Smooth muscle cell (in vitro differentiated cells): ENCODE measurements around the gene RPL18. TPM values are rescaled to one million over a fixed set of nuclear protein-coding genes. Genes with fewer than 3 reads are reported as not detected.
"Not testable (repeated sequence)": the region's sequence is repeated elsewhere in the genome, so short reads cannot be mapped to it uniquely, and the experiment has no call there.

Experiments
- DNase-seq: peaks from one replicate; lab custom pipeline; 2025; ENCODE audit not compliant: unreplicated experiment; lab: John Stamatoyannopoulos, UW
- H2AFZ ChIP-seq: fragments of 200-600 bp; sonication (generic); 2 replicates; pipeline ENCODE4 v1.6.0; 2016; ENCODE audit warnings: antibody characterized with exemption, low read depth, mild to moderate bottlenecking
- H3F3A ChIP-seq: fragments of 200-600 bp; sonication (generic); 2 replicates; pipeline ENCODE4 v1.6.0; 2017; ENCODE audit warnings: antibody characterized with exemption, low read depth
- H3K27ac ChIP-seq: fragments of 200-600 bp; sonication (generic); 2 replicates; pipeline ENCODE4 v1.5.1; 2016; ENCODE audit warnings: low read depth, mild to moderate bottlenecking
- H3K27me3 ChIP-seq: fragments of 200-600 bp; sonication (generic); 2 replicates; pipeline ENCODE4 v1.6.1; 2016; ENCODE audit warnings: low read depth, mild to moderate bottlenecking
- H3K36me3 ChIP-seq: fragments of 200-600 bp; sonication (generic); 2 replicates; pipeline ENCODE4 v1.5.1; 2016; ENCODE audit warnings: low read depth
- H3K4me1 ChIP-seq: fragments of 200-600 bp; sonication (generic); 2 replicates; pipeline ENCODE4 v1.5.1; 2016; ENCODE audit warnings: low read depth
- H3K4me2 ChIP-seq: fragments of 200-600 bp; sonication (generic); 2 replicates; pipeline ENCODE4 v1.6.0; 2016; ENCODE audit warnings: mild to moderate bottlenecking
- H3K4me3 ChIP-seq: fragments of 200-600 bp; sonication (generic); 2 replicates; pipeline ENCODE4 v1.5.1; 2016; ENCODE audit warnings: mild to moderate bottlenecking
- H3K79me2 ChIP-seq: fragments of 200-600 bp; sonication (generic); 2 replicates; pipeline ENCODE4 v1.6.0; 2016; ENCODE audit warnings: low read depth, mild to moderate bottlenecking
- H3K9ac ChIP-seq: fragments of 200-600 bp; sonication (generic); 2 replicates; pipeline ENCODE4 v1.6.0; 2016; ENCODE audit warnings: low read depth
- H3K9me3 ChIP-seq: fragments of 200-600 bp; sonication (generic); replicated peaks from 2 replicates; pipeline ENCODE4 v1.5.1; 2016; ENCODE audit warnings: low read depth
- H4K20me1 ChIP-seq: fragments of 200-600 bp; sonication (generic); 2 replicates; pipeline ENCODE4 v1.6.0; 2016; ENCODE audit warnings: low read depth
- WGBS: methylation state at CpG from one replicate; pipeline ENCODE4 v1.1.7; 2016; ENCODE audit warnings: low lambda C conversion rate; 5-methylcytosine and 5-hydroxymethylcytosine counted together
- polyA plus RNA-seq: library from polyadenylated mRNA; unstranded; fragments of >200 nt; fragmentation: Nextera tagmentation; extraction: Ambion mirVana; gene quantifications from 2 replicates; pipeline ENCODE4 v1.2.1, GENCODE V29; 2016
- total RNA-seq: library from RNA; depleted of rRNA; stranded (reverse); fragments of >200 nt; gene quantifications from 2 replicates; pipeline ENCODE4 v1.2.3, GENCODE V29; 2014
- TF ChIP-seq, protein P1 (sequence below): fragments of 200-600 bp; sonication (generic); IDR thresholded peaks from 2 replicates; pipeline ENCODE4 v1.5.1; 2017; ENCODE audit warnings: borderline replicate concordance, mild to moderate bottlenecking, antibody characterized with exemption; ENCODE audit not compliant: insufficient read depth, poor library complexity, severe bottlenecking

The RPL18 gene
- total and polyA plus RNA-seq, 2 experiments from 2014 or later = 666 to 1,519 TPM

DNA sequence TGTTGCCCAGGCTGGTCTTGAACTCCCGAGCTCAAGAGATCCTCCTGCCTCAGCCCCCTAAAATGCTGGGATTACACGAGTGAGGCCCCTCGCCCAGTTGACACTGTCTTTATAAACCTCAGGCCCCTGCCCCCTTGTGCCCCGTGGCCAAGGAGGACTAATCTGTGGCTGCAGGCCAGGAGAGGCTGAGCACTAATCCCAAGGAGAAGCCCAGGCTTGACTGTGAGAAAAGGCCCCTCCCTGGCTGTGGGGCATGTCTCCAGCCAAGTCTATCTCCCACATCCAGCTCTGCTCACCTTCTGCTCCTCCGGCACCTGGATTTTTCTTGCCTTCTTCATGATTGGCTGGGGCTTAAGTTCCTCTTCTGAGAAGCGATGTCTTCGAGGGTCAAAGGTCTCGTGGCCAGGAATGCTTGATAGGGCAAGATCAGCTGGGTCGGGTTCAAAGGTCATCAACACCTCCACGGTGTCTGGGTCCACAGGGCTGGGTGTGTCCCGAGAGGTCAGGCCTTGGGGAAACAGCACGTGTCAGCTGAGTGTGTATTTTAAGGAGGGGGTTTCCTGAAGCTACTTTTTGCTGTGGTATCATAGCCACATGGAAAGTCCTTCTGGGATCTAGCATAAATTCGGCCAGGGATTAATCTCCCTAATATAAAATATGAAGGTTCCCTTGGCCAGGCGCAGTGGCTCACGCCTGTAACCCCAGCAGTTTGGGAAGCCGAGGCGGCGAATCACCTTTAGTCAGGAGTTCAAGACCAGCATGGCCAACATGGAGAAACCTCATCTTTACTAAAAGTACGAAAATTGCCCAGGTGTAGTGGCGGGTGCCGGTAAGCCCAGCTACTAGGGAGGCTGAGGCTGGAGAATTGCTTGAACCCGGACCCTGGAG, 14.4 kb upstream of the RPL18 start:
- H3K9me3 ChIP-seq = no peaks in the 10 kb centered on the region
- peaks cover 10% of the 10 kb centered on the region for H3F3A ChIP-seq
- TF ChIP-seq, protein P1, sequence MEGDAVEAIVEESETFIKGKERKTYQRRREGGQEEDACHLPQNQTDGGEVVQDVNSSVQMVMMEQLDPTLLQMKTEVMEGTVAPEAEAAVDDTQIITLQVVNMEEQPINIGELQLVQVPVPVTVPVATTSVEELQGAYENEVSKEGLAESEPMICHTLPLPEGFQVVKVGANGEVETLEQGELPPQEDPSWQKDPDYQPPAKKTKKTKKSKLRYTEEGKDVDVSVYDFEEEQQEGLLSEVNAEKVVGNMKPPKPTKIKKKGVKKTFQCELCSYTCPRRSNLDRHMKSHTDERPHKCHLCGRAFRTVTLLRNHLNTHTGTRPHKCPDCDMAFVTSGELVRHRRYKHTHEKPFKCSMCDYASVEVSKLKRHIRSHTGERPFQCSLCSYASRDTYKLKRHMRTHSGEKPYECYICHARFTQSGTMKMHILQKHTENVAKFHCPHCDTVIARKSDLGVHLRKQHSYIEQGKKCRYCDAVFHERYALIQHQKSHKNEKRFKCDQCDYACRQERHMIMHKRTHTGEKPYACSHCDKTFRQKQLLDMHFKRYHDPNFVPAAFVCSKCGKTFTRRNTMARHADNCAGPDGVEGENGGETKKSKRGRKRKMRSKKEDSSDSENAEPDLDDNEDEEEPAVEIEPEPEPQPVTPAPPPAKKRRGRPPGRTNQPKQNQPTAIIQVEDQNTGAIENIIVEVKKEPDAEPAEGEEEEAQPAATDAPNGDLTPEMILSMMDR = no peak
- 92% methylated on average over 22 of the region's 22 CpGs for WGBS
- H3K9ac ChIP-seq = no peak overlapping the region
- H3K4me3 ChIP-seq = no peak overlapping the region
- H3K4me2 ChIP-seq = no peak overlapping the region
- no peak for DNase-seq
- H2AFZ ChIP-seq = no peak overlapping the region
- H4K20me1 ChIP-seq = no peaks in the 10 kb centered on the region
- H3K36me3 ChIP-seq = no peaks in the 10 kb centered on the region
- H3K4me1 ChIP-seq = peaks cover 15% of the 10 kb centered on the region
- peaks cover 6% of the 10 kb centered on the region for H3K27me3 ChIP-seq
- H3K27ac ChIP-seq = no peak overlapping the region
- no peaks in the 10 kb centered on the region for H3K79me2 ChIP-seq

DNA sequence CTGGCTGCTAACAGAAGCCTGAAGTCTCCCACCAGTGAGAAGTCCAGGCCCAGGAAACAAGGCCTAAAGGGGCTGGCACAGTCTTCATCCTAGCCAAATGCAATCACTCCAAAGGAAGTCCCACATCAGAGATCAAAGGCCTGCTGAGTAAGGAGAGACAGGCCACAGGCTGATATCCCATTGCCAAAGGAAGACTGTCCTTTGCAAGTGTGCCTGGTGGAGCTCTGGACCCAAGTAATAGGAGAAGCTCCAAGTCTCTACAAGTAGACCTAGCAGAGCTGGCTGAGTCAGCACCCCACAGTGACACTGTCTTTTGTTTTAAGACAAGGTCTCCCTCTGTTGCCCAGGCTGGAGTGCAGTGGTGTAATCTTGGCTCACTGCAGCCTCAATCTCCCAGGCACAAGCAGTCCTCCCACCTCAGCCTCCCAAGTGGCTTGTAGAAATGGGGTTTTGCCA, 13.7 kb upstream of the RPL18 start:
- H3K36me3 ChIP-seq = no peaks in the 10 kb centered on the region
- TF ChIP-seq, protein P1 = no peak
- H3K79me2 ChIP-seq = no peaks in the 10 kb centered on the region
- no peaks in the 10 kb centered on the region for H4K20me1 ChIP-seq
- no peak overlapping the region for H3K27ac ChIP-seq
- peaks cover 6% of the 10 kb centered on the region for H3K27me3 ChIP-seq
- H3K4me1 ChIP-seq = peaks cover 15% of the 10 kb centered on the region
- H3K4me3 ChIP-seq = no peak overlapping the region
- DNase-seq = no peak
- no peak overlapping the region for H2AFZ ChIP-seq
- no peak overlapping the region for H3K4me2 ChIP-seq
- no peak overlapping the region for H3K9ac ChIP-seq
- H3K9me3 ChIP-seq = no peaks in the 10 kb centered on the region
- peaks cover 9% of the 10 kb centered on the region for H3F3A ChIP-seq

DNA sequence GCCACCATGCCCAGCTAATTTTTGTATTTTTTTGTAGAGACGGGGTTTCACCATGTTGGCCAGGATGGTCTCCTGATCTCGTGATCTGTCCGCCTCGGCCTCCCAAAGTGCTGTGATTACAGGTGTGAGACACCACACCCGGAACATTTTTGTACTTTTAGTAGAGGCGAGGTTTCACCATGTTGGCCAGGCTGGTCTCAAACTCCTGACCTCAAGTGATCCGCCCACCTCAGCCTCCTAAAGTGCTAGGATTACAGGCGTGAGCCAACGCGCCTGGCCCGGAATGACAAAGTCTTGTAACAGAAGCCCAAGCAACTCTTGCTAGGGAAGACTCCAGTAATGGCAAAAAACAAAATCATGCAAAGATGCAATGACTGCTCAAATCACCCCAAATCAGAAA, 13.3 kb upstream of the RPL18 start:
- DNase-seq, H3F3A ChIP-seq, H4K20me1 ChIP-seq, H3K27me3 ChIP-seq, H2AFZ ChIP-seq, H3K4me3 ChIP-seq, H3K27ac ChIP-seq, H3K9me3 ChIP-seq, H3K4me2 ChIP-seq, H3K9ac ChIP-seq, H3K36me3 ChIP-seq, H3K79me2 ChIP-seq: not testable (repeated sequence)
- H3K4me1 ChIP-seq = peaks cover 15% of the 10 kb centered on the region
- 91% methylated on average over 11 of the region's 11 CpGs for WGBS

DNA sequence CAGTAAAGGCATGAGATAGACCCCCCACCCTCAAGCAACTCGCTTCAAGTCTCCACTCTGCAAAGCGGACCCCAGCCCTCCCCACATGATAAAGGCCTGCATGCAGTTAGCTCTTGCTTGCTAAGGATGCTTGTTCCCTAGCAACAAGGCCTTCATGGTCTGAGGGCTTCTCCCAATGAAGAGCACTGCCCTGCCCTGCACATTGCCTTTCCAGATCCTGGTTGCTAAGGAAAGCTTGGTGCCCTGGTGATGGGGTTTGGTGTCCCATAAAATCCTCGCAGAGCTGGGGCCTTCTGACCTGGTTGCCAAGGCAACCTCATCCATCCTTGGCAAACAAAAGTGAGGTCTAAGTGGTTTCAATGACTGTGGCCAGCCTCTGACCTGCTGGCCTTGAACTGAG, 12.2 kb upstream of the RPL18 start:
- Histone ChIP-seq H3K4me1 (peaks cover 15% of the 10 kb centered on the region), H3K27me3 (peaks cover 6% of the 10 kb centered on the region), H3K9ac (no peak overlapping the region), H4K20me1 (no peaks in the 10 kb centered on the region), H3K79me2 (no peaks in the 10 kb centered on the region), H3K27ac (no peak overlapping the region), H3K9me3 (no peaks in the 10 kb centered on the region), H3K36me3 (no peaks in the 10 kb centered on the region), H3K4me2 (peak overlapping the region; percentile 93), H3K4me3 (peak overlapping the region; percentile 45), H2AFZ (no peak overlapping the region), H3F3A (peaks cover 5% of the 10 kb centered on the region)
- TF ChIP-seq, protein P1 = no peak
- 77% methylated on average over 3 of the region's 3 CpGs for WGBS
- DNase-seq = no peak
